Mucosa of stomach (tissue), 1 donor: ENCODE data around the gene TSPAN15.

Experiments used
- H3K27me3 ChIP-seq: one replicate; pipeline ENCODE4 v1.7.0; 2013; ENCODE audit warnings: mild to moderate bottlenecking, low read length; ENCODE audit not compliant: control insufficient read depth, insufficient read depth
- H3K36me3 ChIP-seq: one replicate; pipeline ENCODE4 v1.7.0; 2013; ENCODE audit warnings: low read length; ENCODE audit not compliant: control insufficient read depth, insufficient read depth
- H3K4me1 ChIP-seq: one replicate; pipeline ENCODE4 v1.7.0; 2013; ENCODE audit warnings: mild to moderate bottlenecking, low read length; ENCODE audit not compliant: control insufficient read depth, insufficient read depth
- H3K4me3 ChIP-seq: one replicate; pipeline ENCODE4 v1.7.0; 2013; ENCODE audit warnings: low read length
- H3K9ac ChIP-seq: one replicate; pipeline ENCODE4 v1.7.0; 2013; ENCODE audit warnings: mild to moderate bottlenecking, low read length, moderate library complexity
- H3K9me3 ChIP-seq: one replicate; pipeline ENCODE4 v1.7.0; 2013; ENCODE audit warnings: mild to moderate bottlenecking, low read length, moderate library complexity; ENCODE audit not compliant: control insufficient read depth
- donor health status: Pancreatic carcinoma.

Gene TSPAN15

GRCh38 chr10:69452676-69453415, 1.6 kb downstream of the TSPAN15 start:
- Histone ChIP-seq H3K9ac (peak overlapping the region; percentile 63), H3K4me3 (peak overlapping the region; percentile 22), H3K4me1 (peaks cover 81% of the 10 kb centered on the region), H3K27me3 (no peaks in the 10 kb centered on the region), H3K9me3 (no peaks in the 10 kb centered on the region), H3K36me3 (no peaks in the 10 kb centered on the region)

GRCh38 chr10:69453795-69454194, 2.5 kb downstream of the TSPAN15 start:
- Histone ChIP-seq H3K36me3 (no peaks in the 10 kb centered on the region), H3K9ac (no peak overlapping the region), H3K27me3 (no peaks in the 10 kb centered on the region), H3K4me1 (peaks cover 82% of the 10 kb centered on the region), H3K4me3 (no peak overlapping the region), H3K9me3 (no peaks in the 10 kb centered on the region)

GRCh38 chr10:69455006-69455763, 3.9 kb downstream of the TSPAN15 start:
- Histone ChIP-seq H3K36me3 (no peaks in the 10 kb centered on the region), H3K9ac (no peak overlapping the region), H3K9me3 (no peaks in the 10 kb centered on the region), H3K4me1 (peaks cover 82% of the 10 kb centered on the region), H3K4me3 (no peak overlapping the region), H3K27me3 (no peaks in the 10 kb centered on the region)

GRCh38 chr10:69456880-69457693, 5.8 kb downstream of the TSPAN15 start:
- no peaks in the 10 kb centered on the region for H3K27me3 ChIP-seq
- H3K9me3 ChIP-seq: no peaks in the 10 kb centered on the region
- no peaks in the 10 kb centered on the region for H3K36me3 ChIP-seq
- peaks cover 86% of the 10 kb centered on the region for H3K4me1 ChIP-seq
- H3K4me3 ChIP-seq: no peak overlapping the region
- H3K9ac ChIP-seq: no peak overlapping the region

GRCh38 chr10:69457771-69458237, 6.5 kb downstream of the TSPAN15 start:
- Histone ChIP-seq H3K27me3 (no peaks in the 10 kb centered on the region), H3K4me1 (peaks cover 85% of the 10 kb centered on the region), H3K9me3 (no peaks in the 10 kb centered on the region), H3K36me3 (no peaks in the 10 kb centered on the region), H3K4me3 (no peak overlapping the region), H3K9ac (peak overlapping the region; percentile 42)

GRCh38 chr10:69458430-69459100, 7.3 kb downstream of the TSPAN15 start:
- Histone ChIP-seq H3K9ac (peak overlapping the region; percentile 42), H3K4me1 (peaks cover 85% of the 10 kb centered on the region), H3K36me3 (no peaks in the 10 kb centered on the region), H3K9me3 (no peaks in the 10 kb centered on the region), H3K27me3 (no peaks in the 10 kb centered on the region), H3K4me3 (no peak overlapping the region)

DNA sequence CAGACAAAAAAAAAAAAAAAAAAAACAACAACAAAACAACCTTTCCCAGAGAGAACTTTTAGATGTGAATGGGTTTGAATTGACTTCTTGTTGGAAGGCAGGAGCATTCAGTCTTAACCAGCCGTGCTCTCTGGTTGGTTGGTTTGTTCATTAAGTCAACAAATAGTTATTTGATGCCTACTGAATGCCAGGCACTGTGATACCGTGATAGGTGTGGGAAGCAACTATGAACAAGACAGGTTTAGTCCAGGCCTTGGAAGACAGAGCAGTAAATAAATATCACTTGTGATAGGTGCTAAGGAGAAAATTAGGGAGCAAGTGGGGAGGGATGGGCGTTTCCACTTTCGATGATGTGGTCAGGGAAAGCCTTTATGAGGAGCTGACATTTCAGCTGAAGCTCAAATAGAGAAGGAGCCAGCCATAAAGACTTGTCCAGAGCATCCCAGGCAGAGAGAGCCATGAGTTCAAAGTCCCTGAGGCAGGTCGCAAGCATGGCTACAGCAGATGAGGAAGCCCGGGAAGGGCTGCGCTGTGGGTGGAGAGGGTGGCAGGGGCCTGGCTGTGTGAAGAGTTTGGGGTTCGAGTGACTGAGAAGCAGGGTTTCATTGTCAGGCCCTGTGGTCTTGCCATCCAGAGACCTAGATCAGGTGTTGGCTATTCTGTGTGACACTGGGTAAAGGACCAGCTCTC, 8.0 kb downstream of the TSPAN15 start:
- no peaks in the 10 kb centered on the region for H3K36me3 ChIP-seq
- H3K9me3 ChIP-seq: no peaks in the 10 kb centered on the region
- no peaks in the 10 kb centered on the region for H3K27me3 ChIP-seq
- peak overlapping the region; percentile 67 for H3K9ac ChIP-seq
- no peak overlapping the region for H3K4me3 ChIP-seq
- peaks cover 86% of the 10 kb centered on the region for H3K4me1 ChIP-seq

DNA sequence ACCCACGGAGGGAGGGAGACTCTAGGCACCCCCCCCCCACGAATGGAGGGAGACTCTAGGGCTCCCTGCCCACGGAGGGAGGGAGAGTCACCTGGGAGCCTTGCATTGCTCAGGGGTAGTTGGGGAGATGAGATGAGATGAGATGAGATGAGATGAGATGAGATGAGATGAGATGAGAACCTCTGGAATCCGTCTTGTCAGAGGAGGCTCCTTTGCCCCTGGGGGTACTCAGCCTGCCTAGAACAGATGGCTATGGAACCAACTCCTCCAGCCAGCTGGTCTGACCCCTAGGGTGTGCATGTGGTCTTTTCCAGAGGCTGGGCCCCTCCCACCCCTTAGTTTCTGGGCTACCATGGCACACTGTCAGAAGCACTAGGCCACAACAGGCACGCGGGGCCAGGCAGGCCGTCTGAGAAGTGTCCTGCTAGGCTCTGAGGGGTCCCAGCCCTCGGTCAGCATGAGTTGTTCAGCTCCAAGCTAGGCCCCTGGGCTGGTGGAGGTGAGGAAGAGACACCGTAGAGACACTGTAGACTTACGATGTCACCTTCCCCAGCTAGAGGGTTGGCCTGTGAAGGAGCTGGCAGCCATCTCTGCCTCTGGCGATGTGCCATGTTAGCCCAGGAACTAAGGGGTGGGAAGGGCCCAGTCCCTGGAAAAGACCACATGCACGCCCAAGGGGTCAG, 8.8 kb downstream of the TSPAN15 start:
- H3K36me3 ChIP-seq: no peaks in the 10 kb centered on the region
- no peaks in the 10 kb centered on the region for H3K9me3 ChIP-seq
- peak overlapping the region; percentile 67 for H3K9ac ChIP-seq
- H3K4me3 ChIP-seq: no peak overlapping the region
- no peaks in the 10 kb centered on the region for H3K27me3 ChIP-seq
- peaks cover 87% of the 10 kb centered on the region for H3K4me1 ChIP-seq

GRCh38 chr10:69460576-69461242, 9.4 kb downstream of the TSPAN15 start:
- peaks cover 87% of the 10 kb centered on the region for H3K4me1 ChIP-seq
- no peaks in the 10 kb centered on the region for H3K27me3 ChIP-seq
- no peaks in the 10 kb centered on the region for H3K36me3 ChIP-seq
- H3K4me3 ChIP-seq: no peak overlapping the region
- peak overlapping the region; percentile 67 for H3K9ac ChIP-seq
- H3K9me3 ChIP-seq: no peaks in the 10 kb centered on the region

DNA sequence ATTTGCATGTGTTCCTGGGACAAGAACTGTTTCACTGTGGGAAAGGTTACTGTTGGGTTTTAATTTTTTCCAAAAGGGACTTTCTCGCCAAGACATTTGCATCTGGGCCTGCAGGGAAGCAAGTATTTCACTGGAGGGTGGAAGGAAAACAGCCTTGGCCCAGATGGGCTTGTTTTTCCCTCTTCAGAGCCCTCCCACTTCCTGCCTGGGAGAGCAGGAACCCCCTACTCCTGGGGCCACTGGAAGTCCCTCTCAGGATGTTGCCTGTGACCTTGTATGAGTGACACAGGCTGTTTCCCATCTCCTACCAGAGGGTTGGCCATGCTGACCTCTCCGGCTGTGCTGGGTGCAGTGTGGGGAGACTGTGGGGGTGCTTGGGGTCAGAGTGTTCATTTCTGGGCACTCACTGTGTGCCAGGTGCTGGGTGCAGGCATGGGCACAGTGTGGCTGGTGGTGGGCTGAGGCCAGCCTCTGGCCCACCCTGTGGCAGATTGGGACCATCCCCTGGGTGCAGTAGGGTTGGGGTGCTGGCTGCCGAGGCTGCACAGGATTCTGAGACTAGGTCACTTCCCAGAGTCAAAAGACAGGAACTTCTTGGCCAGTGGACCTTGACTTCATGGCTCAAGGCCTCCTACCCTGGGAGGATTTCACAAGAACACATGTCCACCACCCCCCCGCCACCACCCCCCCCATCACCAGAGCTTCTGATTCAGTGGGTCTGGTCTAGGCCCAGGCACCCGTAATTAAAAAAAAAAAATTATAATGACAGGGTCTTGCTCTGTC, 10.2 kb downstream of the TSPAN15 start:
- Histone ChIP-seq H3K36me3 (no peaks in the 10 kb centered on the region), H3K4me1 (peaks cover 89% of the 10 kb centered on the region), H3K9me3 (no peaks in the 10 kb centered on the region), H3K27me3 (no peaks in the 10 kb centered on the region), H3K4me3 (no peak overlapping the region), H3K9ac (peak overlapping the region; percentile 26)
